Measurements from ENCODE around the gene FNTB.
"Not testable (repeated sequence)": the region's sequence is repeated elsewhere in the genome, so short reads cannot be mapped to it uniquely, and the experiment has no call there.

Gene FNTB

GRCh38 chr14:65015391-65015790 is 28.7 kb downstream of the FNTB start:
- DNase-seq (ENCODE audit: low read depth) = no peak

GRCh38 chr14:65016471-65016870 is 29.8 kb downstream of the FNTB start:
- no peak for DNase-seq (ENCODE audit: low read depth)

DNA sequence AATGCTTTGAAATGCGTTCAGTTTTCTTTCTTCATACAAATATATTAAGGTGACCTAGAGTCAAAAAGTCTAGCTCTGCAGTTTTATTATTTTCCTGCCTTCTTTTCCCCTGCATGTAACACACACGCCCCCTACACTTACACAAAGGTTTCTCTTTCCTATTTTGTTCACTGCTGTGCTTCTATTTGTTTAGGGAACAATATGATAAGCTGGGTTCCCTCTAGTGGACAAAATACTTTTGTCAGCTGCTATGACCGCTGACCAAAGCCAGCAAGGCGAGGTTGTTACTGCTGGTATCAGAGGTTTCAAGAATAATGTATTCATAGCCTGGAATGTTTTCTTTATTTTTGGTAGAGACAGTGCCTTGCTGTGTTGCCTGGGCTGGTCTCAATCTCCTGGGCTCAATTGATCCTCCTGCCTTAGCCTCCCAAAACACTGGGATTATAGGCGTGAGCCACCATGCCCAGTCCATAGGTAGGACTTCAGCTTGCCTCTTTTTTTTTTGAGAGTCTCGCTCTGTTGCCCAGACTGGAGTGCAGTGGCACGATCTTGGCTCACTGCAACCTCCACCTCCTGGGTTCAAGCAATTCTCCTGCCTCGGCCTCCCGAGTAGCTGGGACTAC is 33.4 kb downstream of the FNTB start:
- no peak for DNase-seq (ENCODE audit: low read depth)

DNA sequence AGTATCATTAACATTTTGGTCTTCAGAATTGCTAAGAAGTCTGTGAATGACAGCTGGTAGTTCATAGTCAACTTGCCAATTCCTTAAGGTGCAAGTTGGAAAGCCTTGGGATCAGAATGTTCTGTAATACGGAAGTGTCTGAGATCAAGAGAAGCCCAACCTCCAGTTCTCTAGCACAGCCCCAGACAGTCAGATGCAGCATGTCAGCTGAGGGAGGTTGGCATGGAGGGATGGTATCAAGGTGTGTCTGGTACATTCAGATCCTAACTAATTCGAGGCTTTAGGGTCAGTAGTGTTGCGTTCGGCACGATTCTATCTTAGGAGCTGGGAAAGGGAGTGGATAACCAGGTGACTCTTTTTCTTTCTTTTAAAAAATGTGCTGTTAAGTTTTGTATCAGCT is 38.3 kb downstream of the FNTB start:
- DNase-seq (ENCODE audit: low read depth) = no peak

- DNase-seq (ENCODE audit: low read depth) = no peak
These were observed 39.1 kb downstream of the FNTB start for GRCh38 chr14:65025818-65026217.

DNA sequence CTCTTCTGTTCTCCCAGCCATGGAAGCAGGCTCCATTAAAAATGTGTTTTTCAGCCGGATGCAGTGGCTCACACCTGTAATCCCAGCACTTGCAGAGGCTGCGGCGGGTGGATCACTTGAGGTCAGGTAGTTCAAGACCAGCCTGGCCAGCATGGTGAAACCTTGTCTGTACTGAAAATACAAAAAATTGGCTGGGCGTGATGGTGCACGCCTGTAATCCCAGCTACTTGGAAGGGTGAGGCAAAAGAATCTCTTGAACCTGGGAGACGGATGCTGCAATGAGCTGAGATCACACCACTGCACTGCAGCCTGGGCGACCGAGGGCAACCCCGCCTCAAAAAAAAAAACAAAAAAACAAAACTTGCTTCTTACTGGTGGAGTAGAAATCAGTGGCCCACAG is 39.8 kb downstream of the FNTB start:
- no peak for DNase-seq (ENCODE audit: low read depth)

DNA sequence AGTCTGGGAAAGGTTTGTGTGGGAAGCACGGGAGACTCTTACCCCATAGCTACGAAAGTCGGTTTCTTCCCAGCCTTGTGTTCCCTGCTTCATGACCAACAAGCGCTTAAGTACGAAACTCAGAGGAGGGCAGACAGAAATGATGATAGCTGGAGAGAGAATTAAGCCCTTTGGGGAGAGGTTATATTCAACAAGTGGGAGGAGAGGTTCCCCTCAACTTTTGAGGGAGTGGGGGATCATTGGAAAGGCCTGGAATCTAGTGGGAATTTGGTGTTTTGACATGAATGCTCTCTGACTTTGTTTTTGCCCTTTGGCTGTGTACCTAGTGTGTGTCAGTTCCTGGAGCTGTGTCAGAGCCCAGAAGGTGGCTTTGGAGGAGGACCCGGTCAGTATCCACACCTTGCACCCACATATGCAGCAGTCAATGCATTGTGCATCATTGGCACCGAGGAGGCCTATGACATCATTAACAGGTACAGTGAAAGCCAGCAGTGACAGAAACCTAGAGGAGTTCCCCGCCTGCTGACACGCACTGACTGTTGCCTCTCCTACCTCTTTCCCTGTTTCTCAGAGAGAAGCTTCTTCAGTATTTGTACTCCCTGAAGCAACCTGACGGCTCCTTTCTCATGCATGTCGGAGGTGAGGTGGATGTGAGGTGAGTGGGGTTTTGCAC is 40.6 kb downstream of the FNTB start:
- no peak for DNase-seq (ENCODE audit: low read depth)

GRCh38 chr14:65028937-65029336 is 42.2 kb downstream of the FNTB start:
- DNase-seq (ENCODE audit: low read depth) = no peak

DNA sequence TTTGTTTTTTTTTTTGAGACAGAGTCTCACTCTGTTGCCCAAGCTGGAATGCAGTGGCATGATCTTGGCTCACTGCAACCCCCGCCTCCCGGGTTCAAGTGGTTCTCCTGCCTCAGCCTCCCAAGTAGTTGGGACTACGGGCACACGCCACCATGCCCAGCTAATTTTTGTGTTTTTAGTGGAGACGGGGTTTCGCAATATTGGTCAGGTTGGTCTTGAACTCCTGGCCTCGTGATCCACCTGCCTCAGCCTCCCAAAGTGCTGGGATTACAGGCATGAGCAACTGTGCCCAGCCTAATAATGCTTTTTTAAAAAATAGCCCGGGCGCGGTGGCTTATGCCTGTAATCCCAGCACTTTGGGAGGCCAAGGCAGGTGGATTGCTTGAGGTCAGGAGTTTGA is 44.6 kb downstream of the FNTB start:
- not testable (repeated sequence) for DNase-seq (ENCODE audit: low read depth)

DNA sequence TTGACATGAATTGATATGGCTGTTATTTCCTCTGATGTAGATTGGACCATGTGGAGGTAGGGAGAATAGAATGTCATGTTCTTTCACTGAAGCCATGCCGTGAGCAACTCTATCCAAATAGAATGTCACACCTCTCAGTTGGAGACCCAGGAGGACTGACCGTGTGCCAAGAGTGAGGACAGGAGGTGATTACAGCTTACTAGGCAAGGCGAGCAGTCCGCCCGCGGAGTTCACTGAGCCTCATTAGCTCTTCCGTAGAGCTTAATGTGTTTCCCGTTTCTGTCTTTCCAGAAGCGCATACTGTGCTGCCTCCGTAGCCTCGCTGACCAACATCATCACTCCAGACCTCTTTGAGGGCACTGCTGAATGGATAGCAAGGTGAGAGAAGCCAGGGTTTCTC is 45.6 kb downstream of the FNTB start:
- DNase-seq (ENCODE audit: low read depth) = no peak

DNA sequence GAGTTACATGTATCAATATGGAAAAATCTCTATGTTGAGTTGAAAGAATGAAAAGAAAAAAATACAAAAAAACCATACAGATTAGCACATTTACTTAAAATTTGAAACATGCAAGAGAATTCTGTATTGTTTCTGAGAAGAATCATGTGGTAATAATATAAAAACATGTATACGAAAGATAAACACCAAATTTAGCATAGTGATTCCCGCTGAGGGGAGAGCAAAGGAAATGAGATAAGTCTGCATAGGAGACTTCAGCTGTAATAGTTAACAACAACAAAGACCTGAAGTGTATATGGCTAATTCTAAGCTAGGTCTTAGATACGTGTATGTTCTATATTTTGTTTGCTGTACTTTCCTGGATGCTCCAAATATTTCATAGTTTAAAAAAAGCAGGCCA is 46.5 kb downstream of the FNTB start:
- DNase-seq (ENCODE audit: low read depth) = no peak

GRCh38 chr14:65034021-65034420 is 47.3 kb downstream of the FNTB start:
- DNase-seq (ENCODE audit: low read depth) = no peak

DNA sequence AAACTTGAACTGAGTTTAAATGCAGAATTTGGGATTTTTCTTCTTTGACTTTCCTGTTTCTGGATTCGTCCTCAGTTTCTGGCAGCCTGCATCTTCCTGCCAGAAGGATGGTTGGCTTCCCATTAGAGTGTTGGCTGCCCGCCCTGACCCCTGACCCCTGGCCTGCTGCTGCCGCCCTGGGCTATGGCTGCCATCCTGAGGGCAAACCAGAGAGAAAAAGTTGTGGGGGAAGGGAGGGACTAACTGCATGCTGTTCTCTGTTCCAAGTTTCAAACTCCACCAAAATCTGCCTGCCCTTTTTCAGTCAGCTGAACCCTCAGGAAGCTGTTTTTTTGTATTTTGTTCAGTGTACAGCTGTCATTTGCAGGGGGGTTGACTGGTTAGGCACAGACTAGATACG is 48.4 kb downstream of the FNTB start:
- DNase-seq (ENCODE audit: low read depth) = no peak

- no peak for DNase-seq (ENCODE audit: low read depth)
These were observed 52.3 kb downstream of the FNTB start for GRCh38 chr14:65038966-65039365.

DNA sequence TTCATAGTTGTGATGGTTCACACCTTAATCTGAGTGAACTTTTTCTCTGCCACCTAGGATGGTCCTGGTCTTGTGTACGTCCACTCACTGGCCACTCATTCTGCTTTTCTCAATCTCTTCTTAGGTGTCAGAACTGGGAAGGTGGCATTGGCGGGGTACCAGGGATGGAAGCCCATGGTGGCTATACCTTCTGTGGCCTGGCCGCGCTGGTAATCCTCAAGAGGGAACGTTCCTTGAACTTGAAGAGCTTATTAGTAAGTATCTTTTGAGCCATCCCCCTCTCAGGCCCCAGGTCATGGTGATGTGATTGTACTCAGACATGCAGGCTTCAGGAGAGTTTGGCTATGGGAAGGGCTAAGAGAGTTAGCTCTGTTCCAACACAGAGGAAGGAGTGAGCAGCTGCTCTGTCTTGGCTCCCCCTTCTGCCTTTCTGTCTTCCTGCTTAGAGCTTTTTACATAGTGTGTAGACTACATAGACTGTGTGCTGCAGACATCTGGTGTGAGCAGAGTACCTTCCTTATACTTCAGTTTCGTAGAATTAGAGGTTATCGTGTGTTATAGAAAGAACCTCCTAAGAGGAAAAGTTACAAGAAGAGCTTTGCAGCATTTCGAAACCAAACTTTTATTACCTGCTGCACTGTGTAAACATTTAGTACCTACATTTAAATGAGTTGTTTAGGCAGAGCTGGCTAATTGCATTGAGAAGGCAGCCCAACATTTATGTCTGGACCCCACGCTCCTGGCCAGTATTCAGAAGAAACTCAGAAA is 54.2 kb downstream of the FNTB start:
- no peak for DNase-seq (ENCODE audit: low read depth)

GRCh38 chr14:65041434-65041915 is 54.8 kb downstream of the FNTB start:
- DNase-seq (ENCODE audit: low read depth) = no peak

DNA sequence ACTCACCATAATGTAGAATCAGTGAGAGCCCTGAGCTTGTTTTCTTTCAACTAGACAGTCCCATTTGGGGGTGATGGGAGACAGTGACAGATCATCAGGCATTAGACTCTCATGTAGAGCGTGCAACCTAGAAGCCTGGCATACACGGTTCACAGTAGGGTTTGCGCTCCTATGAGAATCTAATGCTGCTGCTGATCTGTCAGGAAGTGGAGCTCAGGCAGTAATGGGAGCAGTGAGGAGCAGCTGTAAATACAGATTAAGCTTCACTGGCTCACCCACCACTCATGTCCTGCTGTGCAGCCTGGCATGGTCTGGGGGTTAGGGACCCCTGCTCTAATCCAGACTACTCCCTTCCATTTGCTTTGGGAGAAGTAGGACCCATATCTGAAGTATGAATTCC is 55.6 kb downstream of the FNTB start:
- DNase-seq (ENCODE audit: low read depth) = no peak

GRCh38 chr14:65042731-65043372 is 56.2 kb downstream of the FNTB start:
- DNase-seq (ENCODE audit: low read depth) = no peak

DNA sequence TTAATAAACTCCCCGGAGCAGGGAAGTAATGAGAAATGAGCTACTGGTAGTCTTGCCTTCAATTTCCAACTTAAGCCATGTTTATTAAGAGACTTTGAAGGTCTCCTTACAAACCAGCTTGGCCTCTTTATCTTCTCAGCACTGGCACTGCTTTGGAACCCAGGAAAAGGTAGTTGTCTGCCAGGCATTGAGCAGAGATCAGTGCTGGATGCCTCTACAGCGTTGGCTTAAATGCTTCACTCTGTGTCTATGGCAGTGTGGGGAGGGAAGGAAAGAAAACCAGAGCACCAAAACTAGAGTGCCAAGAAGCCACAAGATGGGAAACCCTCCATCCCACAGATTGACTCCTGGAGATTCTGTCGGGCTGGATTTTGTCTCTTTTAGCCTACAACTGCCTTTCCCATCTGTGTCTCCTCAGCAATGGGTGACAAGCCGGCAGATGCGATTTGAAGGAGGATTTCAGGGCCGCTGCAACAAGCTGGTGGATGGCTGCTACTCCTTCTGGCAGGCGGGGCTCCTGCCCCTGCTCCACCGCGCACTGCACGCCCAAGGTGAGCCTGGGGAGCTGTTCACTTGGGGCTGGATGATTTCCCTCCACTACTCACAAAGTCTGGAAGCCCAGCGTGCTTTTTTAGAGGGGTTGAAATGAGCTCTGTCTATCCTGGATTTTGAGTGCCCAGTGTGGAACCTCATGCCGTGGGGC is 57.3 kb downstream of the FNTB start:
- no peak for DNase-seq (ENCODE audit: low read depth)

GRCh38 chr14:65044596-65044959 is 57.9 kb downstream of the FNTB start:
- no peak for DNase-seq (ENCODE audit: low read depth)

DNA sequence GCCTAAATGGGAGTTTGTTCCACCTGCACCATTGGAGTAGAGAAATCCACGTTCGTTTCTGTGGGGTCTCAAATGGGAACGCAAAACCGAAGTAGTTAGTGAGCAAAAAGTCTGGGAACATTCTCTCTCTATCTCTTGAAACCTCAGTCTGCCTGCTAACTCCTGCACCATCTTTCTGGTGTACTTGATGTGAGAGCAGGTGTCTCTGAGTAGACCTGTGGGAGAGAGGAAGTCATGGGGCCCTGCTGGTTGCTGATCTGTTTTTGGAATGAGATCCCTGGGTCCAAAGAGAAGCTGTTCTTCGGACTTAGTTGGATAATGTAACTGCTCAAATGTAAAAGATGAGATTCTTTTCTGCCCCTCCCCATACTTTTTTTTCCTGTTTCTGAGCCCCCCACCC is 58.3 kb downstream of the FNTB start:
- no peak for DNase-seq (ENCODE audit: low read depth)

DNA sequence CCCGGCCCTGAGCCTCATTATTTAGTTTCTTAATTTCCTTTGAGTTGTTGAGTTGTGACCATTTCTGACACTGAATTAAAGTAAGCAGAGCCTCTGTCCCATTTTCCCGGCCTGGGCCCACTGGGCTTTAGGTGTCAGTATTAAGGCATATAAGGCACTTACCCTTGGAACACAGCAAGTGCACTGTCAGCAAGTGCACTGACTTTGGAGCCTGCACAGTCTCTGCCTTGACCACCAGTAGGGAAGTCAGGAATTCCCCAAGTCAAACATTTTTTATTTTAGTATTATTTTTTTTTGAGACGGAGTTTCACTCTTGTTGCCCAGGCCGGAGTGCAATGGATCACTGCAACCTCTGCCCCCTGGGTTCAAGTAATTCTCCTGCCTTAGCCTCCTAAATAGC is 59.0 kb downstream of the FNTB start:
- no peak for DNase-seq (ENCODE audit: low read depth)
